C1 segment of cervical spinal cord (tissue), 14 donors: ENCODE data around the gene SLCO4A1.
A peak's percentile ranks its signal among the peaks of the same experiment; 100 is the strongest.

Source experiments
- DNase-seq, 14 donors: peaks; one replicate each; lab custom pipeline; 2025; lab: John Stamatoyannopoulos, UW

SLCO4A1 gene

DNA sequence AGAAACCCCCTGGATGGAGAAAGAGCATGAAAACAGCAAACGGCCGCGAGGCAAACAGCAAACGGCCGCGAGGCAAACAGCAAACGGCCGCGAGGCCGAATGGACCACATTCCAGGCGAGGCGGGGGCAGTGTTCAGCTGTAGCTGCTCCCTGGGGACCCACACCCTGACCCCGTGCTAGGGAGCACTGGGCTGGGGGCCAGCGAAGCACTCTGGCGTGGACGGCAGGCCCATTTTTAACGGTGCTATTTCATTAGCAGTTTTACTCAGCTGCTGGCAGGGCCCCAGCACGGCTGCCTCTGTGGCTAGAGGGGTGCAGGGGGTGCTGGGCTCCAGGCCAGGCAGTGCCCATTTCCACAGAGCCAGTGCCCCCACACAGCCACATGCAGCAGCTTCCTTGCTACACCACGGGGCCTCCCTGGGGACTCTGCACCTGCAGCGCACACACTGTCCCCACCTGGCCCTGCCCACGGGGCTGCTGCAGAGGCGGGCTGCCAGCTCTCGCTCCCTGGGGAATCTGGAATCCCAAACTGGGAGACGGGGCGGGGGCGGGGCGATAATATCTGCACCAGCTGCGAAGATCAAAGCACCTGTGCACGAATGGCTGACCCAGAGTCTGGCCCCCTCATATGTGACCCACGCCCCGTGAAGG lies 35.6 kb upstream of the SLCO4A1 start:
- DNase-seq = no peak

DNA sequence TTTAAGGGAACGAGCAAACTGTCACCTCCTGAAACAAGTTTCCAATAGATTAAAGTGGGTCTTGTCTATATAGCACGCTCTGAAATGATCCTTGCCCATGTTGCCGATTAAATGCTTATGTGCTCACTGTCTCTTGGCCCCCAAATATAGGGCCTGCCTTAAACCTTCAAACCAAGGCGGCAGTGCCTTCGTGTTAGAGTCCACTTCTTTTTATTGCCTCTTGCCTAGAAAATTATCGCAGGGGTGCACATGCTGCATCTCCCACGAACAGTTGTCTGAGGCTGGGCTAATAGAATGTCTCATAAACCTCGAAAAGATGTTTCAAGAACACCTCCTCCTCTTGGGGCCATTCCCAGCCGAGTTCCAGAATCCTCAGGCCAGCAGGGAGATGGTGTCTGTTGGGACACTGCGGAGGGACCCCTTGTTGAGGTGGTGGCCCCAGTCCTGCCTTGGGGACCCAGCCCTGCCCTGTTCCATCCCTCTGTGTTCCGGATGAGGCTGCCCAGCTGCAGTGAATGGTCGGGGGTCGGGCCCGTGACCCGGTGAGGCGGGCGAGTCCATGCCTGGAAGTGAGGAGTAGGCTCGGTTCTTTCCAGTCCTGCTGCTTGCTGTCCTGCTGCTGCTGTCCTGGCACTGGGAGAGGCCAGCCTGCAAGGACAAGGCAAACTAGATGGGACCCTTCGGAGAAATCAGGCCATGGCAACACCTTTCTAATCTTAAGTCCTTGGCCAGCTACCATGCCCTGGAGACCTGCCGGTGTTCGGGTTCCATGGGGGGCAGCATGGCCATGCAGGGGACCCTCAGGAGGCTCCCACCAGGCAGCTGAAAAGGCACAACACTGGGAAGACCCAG lies 34.7 kb upstream of the SLCO4A1 start:
- no peak for DNase-seq

DNA sequence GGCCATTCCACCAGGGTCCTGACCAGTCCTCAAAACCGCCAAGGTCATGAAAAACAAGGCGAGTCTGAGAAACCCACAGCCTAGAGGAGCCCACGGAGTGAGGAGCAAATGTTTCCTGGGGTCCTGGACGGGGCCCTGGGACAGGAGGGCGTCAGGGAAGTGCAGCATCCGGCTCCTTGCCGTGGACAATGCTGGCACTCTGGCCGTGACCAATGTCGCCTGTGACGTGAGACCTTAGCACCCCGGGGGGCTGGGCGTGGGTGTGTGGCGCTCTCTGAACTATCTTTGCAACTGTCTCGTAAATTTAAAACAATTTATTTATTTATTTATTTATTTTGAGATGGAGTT lies 34.1 kb upstream of the SLCO4A1 start:
- no peak for DNase-seq

DNA sequence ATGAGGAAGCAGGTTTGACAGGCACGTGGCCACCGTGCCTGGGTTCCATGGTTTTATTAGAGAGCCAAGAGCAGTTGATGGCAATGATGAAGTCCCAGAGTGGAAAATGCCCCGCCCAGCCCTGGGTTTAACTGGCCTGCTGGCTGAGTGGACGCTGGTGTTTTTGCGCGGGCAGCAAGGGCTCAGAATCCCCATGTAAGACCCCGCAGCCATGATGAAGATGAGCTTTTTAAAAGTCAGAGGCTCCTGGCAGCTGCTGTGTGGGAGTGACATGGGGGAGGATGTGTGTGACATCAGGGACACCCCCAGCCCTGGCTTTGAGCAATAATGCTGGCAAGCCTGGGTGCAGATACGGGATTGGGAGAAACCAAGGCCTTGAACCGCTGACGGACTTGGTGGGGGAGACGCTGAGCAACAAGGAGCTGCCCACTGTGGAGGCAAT lies 33.0 kb upstream of the SLCO4A1 start:
- DNase-seq = no peak

DNA sequence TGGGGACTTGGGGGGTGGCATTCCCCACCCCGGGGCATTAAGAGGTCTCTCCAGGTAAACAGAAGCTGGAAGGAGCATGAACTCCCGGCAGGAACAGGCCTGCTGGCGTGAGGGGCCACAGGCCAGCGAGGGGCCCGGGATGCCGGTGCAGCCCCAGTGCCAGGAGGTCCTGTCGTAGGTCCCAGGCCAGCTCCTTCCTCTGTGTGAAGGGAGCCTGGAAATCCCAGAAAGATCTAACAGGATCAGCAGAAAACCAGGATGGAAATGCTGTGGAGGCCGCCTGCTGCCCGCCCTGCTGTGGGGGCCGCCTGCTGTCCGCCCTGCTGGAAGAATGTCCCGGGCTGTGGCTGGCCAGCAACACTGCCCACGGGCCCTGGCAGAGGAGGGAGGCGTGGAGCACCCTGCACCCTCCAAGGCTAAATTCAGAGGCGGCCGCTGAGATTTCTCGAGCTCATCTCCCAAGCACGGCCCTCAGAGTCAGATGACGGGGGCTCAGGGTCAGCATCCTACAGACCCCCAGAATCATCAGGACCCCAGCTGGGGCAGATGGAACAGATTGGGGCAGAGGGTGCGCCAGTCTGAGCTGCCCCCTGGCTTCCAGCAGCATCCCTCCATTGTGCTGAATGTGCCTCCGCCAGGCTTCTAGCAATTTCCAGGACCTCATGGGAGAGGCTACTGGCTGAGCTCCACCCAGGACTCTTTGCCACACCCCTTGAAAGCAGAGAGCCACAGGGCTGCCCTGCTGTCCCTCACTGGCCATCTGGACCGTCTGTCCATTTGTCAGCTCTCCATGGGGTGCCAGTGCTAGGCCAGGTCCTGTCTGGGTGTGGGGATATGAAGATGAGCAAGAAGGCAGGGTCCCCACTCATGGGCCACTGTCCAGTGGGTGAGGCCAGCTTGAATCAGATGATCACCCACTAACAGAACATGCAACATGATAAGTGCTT lies 32.2 kb upstream of the SLCO4A1 start:
- no peak for DNase-seq

DNA sequence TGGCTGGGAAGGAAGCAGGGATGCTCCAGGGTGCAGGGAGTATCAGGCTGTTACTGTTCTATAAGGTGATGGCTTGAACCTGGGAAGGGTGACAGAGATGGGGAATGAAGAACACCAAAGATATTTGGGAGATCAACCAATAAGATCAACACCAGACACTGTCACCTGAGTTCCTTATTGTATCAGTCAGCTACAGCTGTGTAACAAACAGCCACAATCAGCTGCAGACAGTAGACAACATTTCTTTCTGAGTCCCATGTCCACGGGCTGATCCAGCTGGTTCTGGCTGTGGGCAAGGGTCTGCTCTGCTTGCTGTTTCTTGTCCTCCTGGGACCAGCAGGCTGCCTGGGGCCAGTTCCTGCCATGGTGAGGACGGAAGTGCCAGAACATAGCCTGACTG lies 31.3 kb upstream of the SLCO4A1 start:
- no peak for DNase-seq

DNA sequence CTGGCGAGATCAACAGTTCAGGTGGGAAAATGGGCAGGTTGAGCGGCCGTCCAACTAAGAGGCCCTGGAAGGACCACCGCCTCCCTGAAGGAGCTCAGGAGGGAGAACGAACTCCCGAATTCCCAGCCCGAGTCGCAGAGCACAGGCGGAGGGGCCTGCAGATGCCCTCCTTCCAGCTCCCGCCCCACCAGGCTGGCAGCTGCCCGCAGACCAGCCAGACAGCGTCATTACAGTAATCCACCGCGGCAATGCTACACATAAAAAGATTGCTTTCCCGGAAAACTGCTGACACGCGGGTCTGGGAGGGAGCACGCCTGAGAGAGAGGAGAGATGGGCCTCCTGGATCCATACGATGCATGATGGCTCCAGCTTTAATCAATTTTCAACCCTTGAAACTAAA lies 30.5 kb upstream of the SLCO4A1 start:
- DNase-seq = no peak

DNA sequence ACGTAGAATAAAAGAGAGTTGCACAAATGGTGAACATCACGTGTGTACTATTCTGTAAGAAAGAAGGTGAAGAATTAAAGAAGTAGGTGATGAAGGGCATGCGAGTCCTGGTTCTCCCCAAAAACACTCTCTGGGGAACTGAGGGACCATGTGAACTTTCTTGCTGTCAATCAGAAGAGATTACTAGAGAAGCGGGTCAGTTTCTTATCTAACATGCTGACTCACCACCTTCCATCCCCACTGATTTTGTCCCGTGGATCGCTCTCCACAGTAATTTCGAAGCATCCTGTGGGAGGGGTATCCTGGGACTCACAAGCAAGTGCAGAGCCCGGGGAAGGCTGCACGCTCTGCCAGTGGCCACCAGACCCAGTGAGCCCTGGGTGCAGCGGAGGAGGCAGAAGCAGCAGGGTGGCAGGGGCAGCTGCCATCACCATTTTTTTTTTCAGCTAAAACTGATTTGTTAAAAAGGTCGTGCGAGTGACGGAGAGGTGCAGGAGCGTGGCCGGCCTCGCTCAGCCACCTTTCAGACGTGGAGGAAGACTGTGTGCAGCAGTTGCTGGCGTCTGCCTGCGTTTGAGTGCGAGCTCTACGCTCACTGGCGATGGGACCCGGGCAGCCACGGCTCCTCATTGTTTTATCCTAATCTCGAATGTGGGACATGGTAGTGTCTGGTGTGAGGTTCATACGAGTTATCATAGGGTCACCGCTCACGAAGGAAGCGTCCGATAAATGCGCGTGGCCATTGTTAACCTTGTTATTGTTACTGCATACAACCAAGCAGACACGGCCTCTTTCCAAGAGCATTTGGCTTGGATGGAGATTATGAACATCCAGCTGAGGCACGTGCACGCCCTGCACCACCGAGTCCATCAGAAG lies 28.0 kb upstream of the SLCO4A1 start:
- DNase-seq = no peak

DNA sequence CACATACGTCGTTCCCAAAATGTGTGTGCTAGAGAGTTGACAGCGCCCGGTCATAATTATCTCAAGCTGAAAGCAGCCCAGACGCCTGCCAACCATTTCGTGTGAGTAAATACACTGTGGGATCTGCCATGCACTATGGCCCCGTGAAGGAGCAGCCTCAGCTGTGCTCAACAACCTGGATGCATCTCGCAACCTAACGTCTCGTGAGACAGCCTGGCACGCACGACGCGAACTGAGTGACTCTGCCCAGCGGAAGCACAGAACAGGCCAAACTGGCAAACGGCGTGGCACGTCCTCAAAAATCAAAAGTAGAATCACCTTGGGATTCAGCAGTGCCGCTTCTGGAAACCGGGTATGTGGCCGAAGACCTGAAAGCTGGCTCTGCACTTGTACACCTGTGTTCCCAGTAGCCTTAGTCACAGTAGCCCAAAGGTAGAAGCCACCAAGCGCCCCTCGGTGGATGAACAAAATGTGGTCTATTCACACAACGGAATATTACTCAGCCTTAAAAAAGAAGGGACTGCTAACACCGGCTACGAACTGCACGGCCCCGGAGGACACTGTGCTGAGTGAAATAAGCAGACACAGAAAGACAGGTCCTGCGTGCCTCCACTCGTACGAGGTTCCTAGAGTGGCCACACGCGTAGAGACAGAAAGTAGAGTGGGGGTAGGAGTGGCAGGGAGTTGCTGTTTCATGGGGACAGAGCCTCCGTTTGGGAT lies 27.2 kb upstream of the SLCO4A1 start:
- DNase-seq = no peak

DNA sequence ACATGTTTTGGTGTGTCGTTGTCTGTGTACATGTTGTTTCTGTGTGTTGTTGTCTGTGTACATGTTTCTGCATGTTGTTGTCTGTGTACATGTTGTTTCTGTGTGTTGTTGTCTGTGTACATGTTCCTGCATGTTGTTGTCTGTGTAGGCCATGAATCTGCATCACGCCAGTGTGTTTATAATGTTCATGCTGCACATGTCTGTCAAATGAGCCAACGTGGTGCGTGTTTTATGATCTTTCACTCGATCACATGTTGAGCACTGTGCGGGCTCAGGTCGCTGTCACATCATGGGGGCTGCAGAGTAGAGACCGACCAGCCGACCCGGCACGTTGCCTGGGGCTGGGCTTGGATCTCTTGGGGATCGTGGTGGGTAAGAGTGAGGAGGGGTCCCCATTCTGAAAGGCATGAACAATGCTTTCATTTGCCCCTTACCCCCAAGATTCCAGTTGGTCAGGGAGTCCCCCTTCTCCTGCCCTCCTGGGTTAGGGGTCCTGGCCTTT lies 26.5 kb upstream of the SLCO4A1 start:
- no peak for DNase-seq

DNA sequence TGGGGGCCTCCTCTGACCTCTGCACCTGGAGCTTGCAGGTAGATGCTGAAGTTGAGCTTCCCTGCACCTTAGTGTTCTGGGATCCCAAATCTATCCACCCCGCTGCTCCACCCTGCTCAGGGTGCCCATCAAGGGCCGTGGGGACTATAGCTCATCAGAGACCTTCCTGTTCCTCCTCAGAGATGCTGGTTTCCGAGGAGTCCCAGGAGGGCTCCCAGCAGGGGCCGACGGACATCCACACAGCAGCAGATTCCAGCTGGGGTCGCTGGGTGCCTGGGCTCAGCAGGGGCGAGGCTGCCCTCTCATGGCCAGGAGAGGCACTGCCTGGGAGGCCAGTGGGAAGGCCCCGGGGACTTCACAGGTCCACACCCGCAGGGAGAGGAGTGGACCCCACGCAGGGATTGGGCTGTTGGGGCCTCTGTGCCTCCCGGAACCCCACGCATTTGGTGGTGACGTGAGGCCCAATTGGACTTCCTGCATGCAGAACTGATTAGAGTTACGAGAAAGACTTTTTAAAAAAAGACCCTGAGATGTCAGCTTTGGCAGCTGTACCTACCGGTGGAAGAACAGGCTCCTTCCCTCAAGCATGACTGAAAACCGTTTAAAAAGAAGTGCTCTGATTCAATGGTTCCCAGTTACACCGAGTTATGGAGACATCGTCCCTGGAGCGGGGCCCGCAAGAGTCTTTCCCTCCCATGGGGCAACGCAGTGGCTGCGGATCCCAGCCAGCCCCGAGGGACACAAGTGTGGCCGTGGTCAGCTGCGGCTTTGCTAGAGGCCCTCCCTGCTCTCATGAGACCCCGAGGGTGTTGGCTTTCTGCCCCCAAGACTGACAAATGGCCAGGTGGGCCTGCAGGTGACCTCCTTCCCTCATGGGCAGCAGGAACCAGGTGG lies 25.3 kb upstream of the SLCO4A1 start:
- peak in 6 of 14 donors; percentile 2 to 46 (median 13) for DNase-seq

DNA sequence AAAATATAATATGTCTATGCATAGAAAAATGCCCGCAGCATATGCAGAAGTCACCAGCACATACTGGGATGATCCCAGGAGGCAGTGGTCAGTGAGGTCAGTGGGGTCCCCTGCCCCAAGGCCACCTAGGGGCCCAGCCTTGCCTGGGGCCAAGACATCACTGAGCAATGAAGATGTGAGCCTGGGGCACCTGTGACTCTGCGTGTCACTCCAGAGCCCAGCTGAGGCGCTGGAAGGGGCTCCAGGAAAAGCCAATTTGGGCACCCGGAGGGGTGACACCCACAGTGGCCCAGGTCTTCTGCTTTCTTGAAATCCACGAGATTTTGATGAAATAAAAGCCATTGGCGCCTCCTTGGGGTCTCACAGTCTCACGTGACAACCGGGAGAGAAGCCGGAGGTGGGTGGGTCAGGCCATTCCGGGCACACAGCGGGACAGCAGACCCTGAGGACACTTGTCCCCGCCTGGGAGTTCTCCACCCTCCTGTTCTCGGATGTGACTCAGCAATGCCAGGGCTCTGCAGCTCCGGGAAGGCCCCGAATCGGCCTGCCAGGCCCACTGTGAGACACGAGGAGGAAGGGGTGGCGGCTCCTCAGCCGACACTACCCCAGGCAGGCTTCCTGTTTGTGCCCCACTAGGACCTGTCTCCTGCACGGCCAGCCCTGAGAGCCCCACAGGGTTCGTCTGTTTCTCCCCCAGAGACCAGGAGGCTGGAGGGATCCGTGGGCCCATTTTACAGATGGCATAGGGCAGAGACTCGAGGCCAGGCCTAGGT lies 24.4 kb upstream of the SLCO4A1 start:
- DNase-seq = peak in 2 of 14 donors; percentile 6 to 34

DNA sequence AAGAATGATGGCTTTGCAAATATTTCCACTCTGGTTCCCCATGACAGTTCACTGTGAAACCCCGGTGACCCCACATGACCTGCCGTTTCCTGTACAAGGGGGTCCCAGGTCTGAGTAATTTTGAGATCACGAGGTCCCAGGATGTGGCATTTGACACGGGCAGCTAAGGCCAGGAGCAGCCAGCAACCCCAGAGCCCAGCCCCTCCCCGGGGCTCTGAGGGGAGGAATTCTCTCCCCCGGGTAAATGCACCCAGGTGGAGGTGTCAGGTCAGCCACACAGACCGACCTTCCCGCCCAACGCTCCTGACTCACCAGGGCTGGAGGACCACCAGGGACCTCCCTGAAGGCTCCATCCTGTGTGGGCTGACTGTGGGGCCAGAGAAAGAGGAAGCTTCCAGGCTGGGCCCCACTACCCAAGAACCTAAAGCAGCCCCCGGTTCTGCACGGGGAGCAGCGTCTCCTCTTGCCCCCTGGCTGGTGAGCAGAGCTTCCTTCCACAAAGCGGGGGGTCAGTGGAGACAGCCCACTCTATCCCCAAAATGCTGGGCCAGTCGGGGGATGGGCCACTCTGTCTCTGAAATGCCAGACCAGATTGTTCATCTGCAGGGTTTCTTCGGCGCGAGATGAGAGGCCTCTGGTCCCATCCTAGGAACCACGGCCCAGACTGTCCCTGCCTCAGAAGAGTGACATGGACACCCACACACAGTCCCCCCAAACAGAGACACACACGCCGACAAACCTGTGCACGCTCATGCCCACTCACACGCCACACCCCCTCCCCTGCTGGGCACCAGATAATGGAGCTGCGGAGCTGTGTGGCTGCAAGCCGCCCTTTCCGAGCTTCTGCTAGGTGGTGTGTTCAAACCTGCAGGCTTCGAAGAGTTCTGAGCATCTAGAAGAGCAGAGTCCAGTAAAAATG lies 23.4 kb upstream of the SLCO4A1 start:
- peak in 1 of 14 donors; percentile 18 for DNase-seq

DNA sequence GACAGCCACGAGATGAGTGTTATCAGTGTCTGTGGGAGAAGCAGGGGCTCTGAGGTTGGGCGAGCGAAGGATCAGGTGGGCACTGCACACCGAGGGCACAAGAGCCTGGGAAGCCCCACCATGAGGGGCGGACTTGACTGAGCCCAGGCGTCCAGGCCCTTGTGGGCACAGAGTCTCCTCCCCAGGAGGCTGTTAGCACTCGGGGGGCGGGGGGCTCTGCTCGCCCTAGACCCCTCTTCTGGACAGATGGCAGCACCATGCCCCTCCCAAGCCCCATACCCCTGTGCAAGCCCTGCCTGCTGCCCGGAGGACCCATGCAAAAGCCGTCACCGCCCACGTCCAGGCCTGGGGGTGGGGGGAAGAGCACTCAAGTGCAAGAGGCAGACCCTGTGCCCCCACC lies 21.7 kb upstream of the SLCO4A1 start:
- DNase-seq = no peak

DNA sequence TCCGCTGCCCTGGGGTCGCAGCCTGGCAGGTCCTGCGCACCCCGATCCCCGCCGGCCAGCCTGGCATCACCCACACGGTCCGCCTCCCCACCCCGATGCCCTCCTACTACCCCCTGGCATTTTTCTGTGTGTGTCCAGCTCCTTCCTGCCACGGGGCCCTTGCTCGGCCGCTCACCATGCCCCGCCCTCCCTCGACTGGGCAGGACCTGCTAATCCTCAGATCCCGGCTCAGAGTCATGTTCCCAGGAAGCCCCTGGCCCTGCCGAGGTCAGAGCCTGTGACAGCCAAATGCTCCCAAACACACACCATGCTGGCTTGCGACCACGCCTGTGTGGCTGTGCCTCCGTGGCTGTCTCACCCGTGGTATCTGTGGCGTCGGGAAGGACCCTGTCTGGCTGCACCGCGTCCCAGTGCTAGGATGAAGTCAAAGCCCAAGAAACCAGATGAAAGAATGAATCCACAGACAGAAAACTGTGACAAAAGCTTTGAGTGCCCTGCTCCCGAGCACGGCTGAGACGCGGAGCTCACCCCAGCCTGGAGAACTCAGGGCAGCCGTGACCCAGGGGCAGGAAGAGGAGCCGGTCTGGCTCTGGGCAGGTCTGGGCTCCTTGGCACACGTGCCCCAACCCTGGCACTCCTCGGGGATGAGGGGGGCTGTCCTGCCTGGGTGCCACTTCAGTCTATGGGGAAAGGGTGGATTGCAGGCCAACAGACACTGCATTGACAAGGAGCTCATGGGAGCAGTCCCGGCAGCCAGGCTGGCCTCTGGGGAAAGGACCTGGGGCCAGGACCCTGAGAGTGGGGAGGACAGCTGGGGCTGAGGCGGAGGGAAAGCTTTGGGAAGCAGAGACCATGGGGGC lies 20.8 kb upstream of the SLCO4A1 start:
- DNase-seq = no peak

DNA sequence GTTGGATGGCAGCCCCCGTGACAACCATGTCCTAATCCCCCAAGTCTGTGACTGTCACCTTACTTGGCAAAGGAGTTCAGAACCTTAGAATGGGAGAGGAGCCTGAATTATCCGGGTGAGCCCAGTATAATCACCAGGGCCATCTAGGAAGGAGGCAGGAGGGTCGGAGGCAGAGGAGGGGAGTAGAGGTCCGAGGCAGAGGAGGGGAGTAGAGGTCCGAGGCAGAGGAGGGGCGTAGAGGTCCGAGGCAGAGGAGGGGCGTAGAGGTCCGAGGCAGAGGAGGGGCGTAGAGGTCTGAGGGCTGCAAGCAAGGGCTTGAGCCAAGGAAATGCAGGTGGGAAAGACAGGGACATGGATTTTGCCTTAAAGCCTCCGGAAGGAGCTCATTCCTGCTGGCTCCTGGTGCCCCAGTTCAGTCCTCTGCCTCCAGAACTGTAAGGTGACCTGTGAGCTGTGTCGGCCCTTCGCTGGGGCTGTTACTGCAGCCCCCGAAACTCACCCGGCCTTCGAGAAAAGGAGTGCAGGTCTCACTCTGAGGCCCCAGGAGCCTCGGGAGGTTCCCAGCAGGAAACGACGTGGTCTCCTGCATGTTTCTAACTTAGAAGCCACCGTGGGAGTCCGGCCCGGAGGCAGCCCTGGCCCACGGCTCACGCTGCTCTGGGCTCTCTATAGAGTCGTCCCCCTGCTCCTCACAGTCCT lies 20.0 kb upstream of the SLCO4A1 start:
- no peak for DNase-seq
